Measurements from ENCODE around the gene CYB561A3.
A peak's percentile ranks its signal among the peaks of the same experiment; 100 is the strongest.

Gene CYB561A3

GRCh38 chr11:61368646-61369045 lies 7.0 kb upstream of the CYB561A3 start:
- DNase-seq = no peak

- DNase-seq = no peak
Measured at GRCh38 chr11:61367406-61367805, 5.7 kb upstream of the CYB561A3 start.

- no peak for DNase-seq
Measured at GRCh38 chr11:61364012-61364675, 2.5 kb upstream of the CYB561A3 start.

- peak; percentile 27 for DNase-seq
Measured at GRCh38 chr11:61362542-61362875, 827 bp upstream of the CYB561A3 start.

GRCh38 chr11:61361237-61361740 lies 393 bp downstream of the CYB561A3 start:
- DNase-seq = no peak

GRCh38 chr11:61359516-61359915 lies 2.2 kb downstream of the CYB561A3 start:
- DNase-seq = no peak

- no peak for DNase-seq
Measured at GRCh38 chr11:61358566-61358965, 3.1 kb downstream of the CYB561A3 start.

GRCh38 chr11:61357894-61358239 lies 3.8 kb downstream of the CYB561A3 start:
- DNase-seq = no peak

GRCh38 chr11:61357233-61357893 lies 4.3 kb downstream of the CYB561A3 start:
- DNase-seq = no peak

- DNase-seq = no peak
Measured at GRCh38 chr11:61356706-61357105, 5.0 kb downstream of the CYB561A3 start.

GRCh38 chr11:61354208-61354607 lies 7.5 kb downstream of the CYB561A3 start:
- DNase-seq = no peak

GRCh38 chr11:61353131-61354067 lies 8.3 kb downstream of the CYB561A3 start:
- no peak for DNase-seq

GRCh38 chr11:61352038-61352437 lies 9.6 kb downstream of the CYB561A3 start:
- DNase-seq = no peak

GRCh38 chr11:61350803-61351202 lies 10.9 kb downstream of the CYB561A3 start:
- no peak for DNase-seq

- no peak for DNase-seq
Measured at GRCh38 chr11:61350336-61350735, 11.3 kb downstream of the CYB561A3 start.

- no peak for DNase-seq
Measured at GRCh38 chr11:61349916-61350315, 11.8 kb downstream of the CYB561A3 start.

GRCh38 chr11:61349189-61349751 lies 12.4 kb downstream of the CYB561A3 start:
- DNase-seq = no peak

GRCh38 chr11:61347916-61348461 lies 13.7 kb downstream of the CYB561A3 start:
- no peak for DNase-seq

- no peak for DNase-seq
Measured at GRCh38 chr11:61345954-61346843, 15.5 kb downstream of the CYB561A3 start.

- DNase-seq = no peak
Measured at GRCh38 chr11:61345170-61345610, 16.5 kb downstream of the CYB561A3 start.

- DNase-seq = no peak
Measured at GRCh38 chr11:61343792-61344745, 17.6 kb downstream of the CYB561A3 start.
